Upper lobe of left lung (tissue), 4 donors: ENCODE results near the gene ALKBH4.

Source experiments
- CTCF ChIP-seq, 6 experiments: fragments of 450-650 bp in 4 of 6; fragments of 200-600 bp in 2 of 6; sonication (generic) in 2 of 6; IDR thresholded peaks; one replicate each; pipeline ENCODE4 v1.5.1; 2016 to 2019; ENCODE audit warnings: antibody characterized with exemption in 6 of 6
- EP300 ChIP-seq, 4 donors: sonication (generic); formaldehyde crosslinking; IDR thresholded peaks; one replicate each; pipeline ENCODE4 v1.5.1; 2017; ENCODE audit warnings: antibody characterized with exemption in 4 of 4, control low read depth in 2 of 4
- POLR2A ChIP-seq, 4 donors: fragments of 450-650 bp; IDR thresholded peaks; one replicate each; pipeline ENCODE4 v1.5.1; 2016 to 2017; ENCODE audit warnings: antibody characterized with exemption in 4 of 4, mild to moderate bottlenecking in 2 of 4
- POLR2AphosphoS5 ChIP-seq, 2 donors: sonication (generic); formaldehyde crosslinking; IDR thresholded peaks; one replicate each; pipeline ENCODE4 v1.5.1; 2017; ENCODE audit warnings: antibody characterized with exemption in 2 of 2

DNA sequence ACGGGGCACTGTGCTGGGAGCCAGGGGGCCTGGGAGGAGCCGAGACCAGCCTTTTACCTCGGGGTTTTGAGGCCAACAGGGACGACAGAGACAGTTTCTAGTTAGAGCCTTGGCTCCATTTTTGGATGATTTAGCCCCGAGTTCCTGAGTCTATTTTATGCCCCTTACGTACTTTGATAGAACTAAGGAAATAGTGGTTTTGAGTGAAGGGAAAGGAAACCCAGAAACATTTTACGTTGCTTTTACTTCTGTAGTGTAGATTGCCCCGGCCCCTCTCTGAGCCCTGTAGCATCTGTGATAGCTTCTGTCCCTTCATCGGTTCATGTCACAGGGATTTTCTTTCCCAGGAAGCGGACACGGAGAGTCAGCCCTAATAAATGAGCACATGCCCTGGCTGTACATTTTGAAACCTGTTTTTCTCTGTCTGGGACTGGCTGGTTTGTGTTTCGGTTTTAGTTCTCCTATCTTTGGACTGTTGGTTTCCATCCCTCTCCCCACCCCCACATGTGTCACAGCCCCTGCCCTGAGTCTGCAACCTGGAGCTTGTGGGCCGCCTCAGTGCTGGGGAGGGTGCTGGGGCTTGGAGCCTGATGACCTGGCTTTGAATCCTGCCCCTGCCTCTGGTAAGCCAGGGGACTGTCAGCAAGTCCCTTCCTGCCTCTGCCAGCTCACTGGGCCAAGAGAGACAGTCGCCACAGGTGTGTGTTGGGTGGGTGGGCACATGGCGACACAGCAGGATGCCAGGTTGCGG lies 38.2 kb downstream of the ALKBH4 start:
- TF ChIP-seq POLR2A (IDR thresholded peaks at IDR 0.05) (no peak), CTCF (IDR thresholded peaks at IDR 0.05) (no peak), POLR2AphosphoS5 (IDR thresholded peaks at IDR 0.05) (no peak), EP300 (IDR thresholded peaks at IDR 0.05) (no peak)
